CD4-positive, alpha-beta T cell treated with Interferon gamma for 1 hour (primary cell): ENCODE data around the gene ENTPD6.

Experiments
- DNase-seq: peaks from one replicate; pipeline ENCODE4 v3.0.0-alpha.2; 2020

Gene ENTPD6

GRCh38 chr20:25259358-25259757, 63.8 kb downstream of the ENTPD6 start:
- no peak for DNase-seq

DNA sequence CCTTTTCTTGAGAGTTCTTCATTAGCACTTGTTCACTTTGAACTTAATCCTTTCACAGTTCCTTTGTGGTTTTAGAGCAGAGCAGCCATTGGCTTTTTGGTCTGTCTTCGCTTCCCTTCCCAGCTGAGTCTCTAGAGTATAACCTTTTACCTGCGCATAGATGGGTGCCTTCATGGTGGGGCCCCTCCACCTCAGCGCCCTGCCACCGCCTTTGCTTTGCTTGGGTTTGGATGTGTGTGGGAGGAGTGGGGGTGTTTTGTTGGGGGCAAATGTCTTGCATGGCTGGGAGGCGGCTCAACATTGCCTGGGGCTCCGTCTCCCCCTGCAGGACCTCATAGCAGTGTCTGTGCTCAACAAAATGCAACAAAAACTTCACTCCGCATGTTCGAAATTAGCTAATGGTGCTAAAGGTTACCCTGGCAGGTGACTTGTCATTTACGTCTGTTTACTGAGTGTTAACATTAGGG, 64.3 kb downstream of the ENTPD6 start:
- no peak for DNase-seq

- peak; percentile 29 for DNase-seq
Measured at GRCh38 chr20:25260770-25261437, 65.4 kb downstream of the ENTPD6 start.

- DNase-seq = no peak
Measured at GRCh38 chr20:25269057-25269832, 73.7 kb downstream of the ENTPD6 start.

- DNase-seq = no peak
Measured at GRCh38 chr20:25269833-25270170, 74.3 kb downstream of the ENTPD6 start.

DNA sequence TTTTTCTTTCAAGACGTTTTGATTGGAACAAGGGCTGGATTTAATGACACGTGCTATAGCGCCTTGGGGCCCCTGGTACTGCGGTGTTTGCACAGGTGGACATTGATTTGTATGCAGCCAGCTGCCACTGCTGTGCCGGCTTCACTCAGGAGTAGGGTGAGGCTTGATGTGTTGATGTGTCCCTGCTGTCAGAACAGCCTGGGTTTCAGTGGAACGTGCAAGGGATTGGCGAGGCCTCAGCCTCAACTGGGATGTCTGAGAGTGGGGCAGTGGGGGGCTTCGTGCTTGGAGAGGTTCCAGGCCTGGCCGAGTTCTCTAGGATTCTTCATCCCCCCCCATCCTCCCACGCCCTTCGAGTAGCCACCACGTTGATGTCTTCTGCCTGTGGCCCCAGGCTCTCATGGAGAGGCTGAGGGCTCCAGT, 75.3 kb downstream of the ENTPD6 start:
- DNase-seq = no peak

DNA sequence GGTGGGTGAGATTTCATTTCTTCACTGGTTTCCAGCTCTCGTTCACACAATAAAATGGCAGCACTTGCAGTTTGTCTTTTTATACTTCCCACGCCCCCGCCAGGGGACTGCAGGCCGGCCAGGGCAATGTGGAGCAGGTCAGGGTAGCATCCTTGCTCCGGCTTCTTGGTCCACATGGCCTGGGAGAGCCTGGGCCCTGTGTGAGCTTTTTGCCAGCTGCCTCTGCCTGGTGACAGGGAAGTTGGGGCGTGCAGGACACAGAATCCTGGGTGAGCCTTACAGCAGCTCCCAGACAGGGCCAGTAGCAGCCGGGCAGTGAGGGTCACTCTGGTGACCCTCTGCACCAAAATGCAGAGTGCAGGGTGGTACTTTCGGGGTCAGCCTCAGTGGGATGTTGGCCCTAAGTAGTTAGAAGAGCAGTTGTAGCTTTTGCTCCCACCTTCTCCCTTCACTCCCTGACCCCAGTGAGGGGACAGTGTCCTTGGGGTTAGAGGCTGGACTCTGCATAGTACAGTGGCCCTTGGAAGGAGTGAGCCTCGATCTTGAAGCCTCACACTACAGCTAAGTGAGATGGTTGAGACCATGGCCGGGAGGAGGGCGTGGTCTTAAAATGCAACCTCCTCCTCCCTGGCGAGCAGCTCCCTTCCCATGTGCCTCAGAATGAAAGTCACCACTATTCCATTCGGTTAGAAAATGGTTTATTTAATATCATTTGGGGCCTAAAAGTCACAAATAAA, 76.1 kb downstream of the ENTPD6 start:
- DNase-seq = no peak

GRCh38 chr20:25272223-25273000, 76.9 kb downstream of the ENTPD6 start:
- no peak for DNase-seq

GRCh38 chr20:25273046-25273445, 77.5 kb downstream of the ENTPD6 start:
- no peak for DNase-seq

GRCh38 chr20:25273541-25274358, 78.2 kb downstream of the ENTPD6 start:
- no peak for DNase-seq

DNA sequence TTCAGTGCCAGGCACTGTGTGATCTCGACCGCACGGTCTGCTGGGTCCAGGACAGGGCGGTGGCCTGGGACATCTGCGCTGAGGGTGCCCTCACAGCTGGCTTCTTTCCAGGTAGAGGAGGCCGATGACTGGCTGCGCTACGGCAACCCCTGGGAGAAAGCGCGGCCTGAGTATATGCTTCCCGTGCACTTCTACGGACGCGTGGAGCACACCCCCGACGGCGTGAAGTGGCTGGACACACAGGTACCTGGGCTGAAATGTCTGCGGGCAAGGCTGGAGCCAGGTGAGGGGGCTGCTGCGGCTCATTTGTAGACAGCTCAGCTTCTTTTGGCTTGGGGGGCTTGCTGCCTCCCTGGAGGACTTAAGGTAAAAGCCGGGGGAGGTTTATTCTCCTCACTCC, 79.0 kb downstream of the ENTPD6 start:
- no peak for DNase-seq

- DNase-seq = no peak
Measured at GRCh38 chr20:25274891-25275812, 79.6 kb downstream of the ENTPD6 start.

- no peak for DNase-seq
Measured at GRCh38 chr20:25275813-25276532, 80.5 kb downstream of the ENTPD6 start.
